Right ventricle myocardium inferior (tissue), 1 donor: Measurements from ENCODE around the gene MOV10L1. TPM values are rescaled to one million over a fixed set of nuclear protein-coding genes. Genes with fewer than 3 reads are reported as not detected.

Experiments
- ATAC-seq: fragments of 200-7000 bp; cut with Tn5 transposase; one replicate; pipeline ENCODE4 v1.9.1; 2020; ENCODE audit warnings: mild to moderate bottlenecking, moderate library complexity
- DNase-seq: peaks from one replicate; pipeline ENCODE4 v3.0.0; 2021; ENCODE audit errors: missing footprints
- intact Hi-C: fragments of 100-400 bp; cut with DNase I; formaldehyde crosslinking; loops from one replicate; pipeline ENCODE4 v1.11.0; 2022
- total RNA-seq: library from RNA; stranded (reverse); fragmentation: NEBNext Ultra II Directional; extraction: Animal tissue kit (Norgen Biotek cat#: 25700); gene quantifications from one replicate; pipeline ENCODE4 v1.2.1, GENCODE V29; 2021
- donor health status: DM: no; HTN: yes; CAD: no; lungs with severe emphysema.

MOV10L1 gene
- total RNA-seq, 1 donor from 2014 or later: not detected

DNA sequence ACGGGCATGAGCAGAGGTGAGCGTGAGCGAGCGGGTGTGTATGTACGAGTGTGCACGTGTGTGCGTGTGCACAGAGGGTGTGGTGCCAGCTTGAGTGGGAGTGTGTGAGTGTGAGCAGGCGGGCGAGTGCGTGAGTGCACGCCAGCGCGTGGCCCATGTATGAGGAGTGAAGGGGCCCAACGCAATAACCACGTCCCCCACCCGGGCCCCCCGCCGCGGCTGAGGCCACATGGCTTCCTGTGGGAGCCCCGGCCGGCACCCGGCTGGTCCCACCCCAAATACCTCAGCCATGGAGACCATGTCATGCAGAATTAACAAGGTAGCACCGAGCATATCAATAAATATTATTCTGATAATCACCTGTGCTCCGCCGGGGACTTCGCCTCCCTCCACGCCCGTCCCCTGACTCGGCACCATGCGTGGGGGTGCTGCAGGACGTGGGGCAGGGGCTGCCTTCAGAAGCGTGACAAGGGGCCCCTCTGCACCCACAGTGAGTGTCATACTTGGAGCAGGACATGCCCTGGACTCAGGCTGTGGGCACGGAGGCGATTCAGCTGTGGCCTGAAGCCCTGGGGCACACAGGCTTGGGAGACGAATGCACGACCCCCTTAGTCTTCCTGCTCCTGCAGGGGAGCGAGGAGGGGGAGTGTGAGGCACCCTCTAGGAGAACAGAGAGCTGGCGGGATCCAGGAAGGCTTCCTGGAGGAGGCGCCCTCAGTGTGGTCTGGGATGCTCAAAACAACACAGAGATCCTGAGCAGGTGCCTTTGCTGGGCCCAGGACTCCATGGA lies 90.3 kb downstream of the MOV10L1 start:
- intact Hi-C loops: no loop called here
- DNase-seq (peak; percentile 66), ATAC-seq (no peak)

DNA sequence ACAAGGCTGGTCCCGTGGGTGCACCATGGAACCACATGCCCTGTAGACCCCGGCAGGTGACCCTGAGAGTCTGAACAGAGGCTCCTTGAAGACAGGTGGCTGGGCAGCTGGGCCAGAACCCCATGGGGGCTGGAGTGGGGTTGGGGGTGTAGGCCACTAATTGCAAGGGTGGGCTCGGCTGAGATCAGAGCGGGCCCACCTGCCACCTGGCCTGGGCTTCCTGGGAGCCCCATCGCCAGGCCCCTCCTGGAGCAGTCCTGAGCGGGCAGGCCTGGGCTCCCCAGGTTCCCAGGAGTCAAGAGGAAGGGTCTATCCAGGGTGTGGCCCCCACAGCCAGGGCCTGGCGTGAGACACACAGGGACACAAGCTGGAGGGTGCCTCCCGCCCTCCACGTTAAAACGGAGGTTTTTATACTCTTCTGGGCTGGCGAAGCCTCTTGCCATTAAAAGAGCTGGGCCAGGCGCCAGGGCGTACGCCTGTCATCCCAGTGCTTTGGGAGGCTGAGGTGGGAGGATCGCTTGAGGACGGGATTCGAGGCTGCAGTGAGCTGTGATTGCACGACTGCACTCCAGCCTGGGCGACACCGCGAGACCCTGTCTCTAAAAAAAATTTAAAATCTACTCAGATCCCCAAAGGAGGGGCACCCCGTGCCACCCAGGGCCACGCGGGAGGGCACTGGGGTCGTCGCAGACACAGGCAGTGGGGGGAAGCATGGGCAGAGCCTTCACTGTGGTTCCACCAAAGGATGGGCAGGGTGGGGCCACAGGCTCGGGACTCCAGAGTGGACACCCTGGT lies 91.1 kb downstream of the MOV10L1 start:
- DNase-seq (peak; percentile 65), ATAC-seq (no peak)
- intact Hi-C loops: no loop called here

DNA sequence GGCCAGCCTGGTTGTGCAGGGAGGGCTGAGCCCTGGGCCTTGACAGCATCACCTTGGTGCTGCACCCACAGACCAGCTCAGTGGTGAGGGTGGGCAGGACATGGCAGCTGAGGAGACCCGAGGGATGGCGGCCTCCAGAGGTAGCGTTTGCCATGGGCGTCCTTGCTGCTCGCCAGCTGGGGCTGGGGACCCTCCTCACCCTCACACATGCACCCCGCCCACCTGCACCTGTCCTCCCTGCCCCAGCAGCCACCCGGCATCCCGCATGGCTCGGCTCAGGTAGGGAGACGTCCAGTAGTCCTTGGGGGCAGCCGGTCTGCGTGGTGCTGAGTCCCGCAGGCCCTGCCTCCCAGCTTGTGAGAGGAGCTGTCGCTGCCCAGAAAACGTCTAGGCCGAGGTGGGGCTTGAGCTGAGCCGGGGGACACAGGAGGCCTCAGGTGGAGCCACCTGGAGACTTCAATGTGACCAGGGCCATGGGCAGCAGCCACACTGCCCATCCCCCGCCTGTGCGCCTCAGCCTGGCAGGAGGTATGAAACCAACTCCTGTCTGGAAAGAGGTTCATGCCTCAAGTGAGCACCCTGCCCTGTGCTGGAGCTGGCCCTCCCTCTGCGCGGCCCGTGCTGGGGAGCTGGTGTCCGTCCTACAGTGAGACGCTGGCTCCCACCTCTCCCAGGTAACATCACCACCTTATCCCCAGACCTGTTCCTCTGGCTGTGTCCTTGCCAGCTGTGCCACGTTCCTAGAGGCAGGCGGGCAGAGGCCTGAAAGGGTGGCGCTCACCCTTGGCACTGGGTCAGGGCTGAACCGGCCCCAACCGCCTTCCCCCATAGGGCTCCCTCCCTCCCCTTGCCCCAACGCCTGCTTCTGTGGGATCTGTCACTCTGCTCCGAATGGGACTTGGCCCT lies 92.6 kb downstream of the MOV10L1 start:
- intact Hi-C loops: no loop called here

DNA sequence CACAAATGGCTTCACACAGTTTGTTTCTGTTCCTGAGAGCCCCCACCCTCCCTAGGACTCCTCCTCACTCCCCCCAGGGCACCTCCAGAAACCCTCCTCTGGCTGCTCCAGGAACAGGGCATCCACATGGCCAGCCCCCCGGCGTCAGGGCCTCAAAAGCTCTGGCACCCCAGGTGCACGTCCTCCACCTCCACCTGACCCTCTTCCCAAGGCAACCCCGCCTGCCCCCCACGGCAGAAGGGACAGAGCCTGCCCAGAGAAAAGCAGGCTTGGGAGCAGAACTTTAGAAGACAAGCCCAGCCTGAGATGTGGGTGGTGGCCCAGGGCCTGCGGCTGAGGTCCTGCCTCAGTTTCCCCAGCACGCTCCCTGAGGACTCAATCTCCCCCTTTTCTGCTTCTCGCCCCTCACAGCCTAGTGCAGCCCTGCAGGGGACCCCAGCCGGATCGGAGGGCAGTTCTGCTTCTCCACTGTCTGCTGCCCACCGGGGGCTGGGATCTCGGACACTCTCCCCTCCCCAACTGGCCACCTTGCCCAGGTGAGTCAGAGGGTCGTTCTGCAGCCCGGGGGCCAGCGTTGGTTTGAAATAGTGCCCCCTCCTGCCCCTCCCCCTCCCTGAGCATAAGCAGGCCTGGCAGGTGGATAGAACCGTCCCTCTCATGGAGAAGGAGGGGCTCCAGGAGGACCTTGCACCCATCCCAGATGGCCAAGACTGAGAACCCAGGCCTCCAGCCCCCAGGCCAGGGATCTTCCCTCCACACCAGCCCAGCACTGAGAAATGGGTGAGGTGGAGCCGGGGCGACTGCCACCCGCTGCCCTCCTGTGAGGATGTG lies 93.5 kb downstream of the MOV10L1 start:
- ATAC-seq (no peak), DNase-seq (peak; percentile 57)
- intact Hi-C loops: no loop called here

More for the DNA sequence above, 92.6 kb downstream of the MOV10L1 start:
- DNase-seq (peak; percentile 55), ATAC-seq (peak; percentile 6)

DNA sequence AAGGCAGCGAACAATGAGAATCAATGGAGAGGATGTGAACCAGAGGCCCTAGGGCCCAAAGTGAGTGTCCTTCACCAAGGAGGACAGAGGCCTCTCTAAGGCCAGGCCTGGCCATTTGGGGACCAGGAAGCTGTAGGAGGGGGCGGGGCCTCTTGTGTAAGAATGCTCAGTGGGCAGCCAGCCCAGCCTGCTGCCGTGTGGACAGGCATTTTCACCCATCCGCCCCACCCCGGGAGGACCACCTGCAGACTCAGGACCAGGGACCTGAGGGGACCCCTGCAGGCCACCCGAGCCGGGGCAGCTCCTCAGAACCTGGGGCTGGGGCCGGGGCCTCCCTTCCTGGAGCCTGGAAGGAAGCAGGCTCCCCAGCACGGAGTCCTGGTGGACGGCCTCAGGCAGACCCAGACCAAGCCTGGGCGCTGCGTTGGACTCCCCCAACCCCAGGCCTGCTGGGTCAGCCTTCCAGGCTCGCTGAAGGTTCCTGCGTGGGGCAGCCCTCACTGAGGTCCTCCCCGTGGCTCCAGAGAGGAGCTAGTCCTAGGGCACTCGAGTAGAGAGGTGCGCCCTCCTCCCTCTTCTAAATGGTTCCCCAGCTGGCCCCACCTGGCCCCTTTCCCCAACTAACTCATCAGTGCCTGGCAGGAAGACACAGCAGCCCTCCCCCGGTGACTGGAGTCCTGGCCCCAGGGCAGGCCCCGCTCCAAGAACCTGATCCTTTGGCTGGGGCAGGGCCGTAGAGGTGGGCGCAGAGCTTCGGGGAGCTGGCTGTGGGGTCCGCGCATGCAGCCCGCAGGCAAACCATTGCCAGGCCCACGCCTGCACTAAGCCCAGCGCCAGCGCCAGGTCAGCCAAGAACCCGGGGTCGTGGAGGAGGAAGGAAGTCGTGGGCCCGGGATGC lies 94.4 kb downstream of the MOV10L1 start:
- intact Hi-C loops: no loop called here
- ATAC-seq (peak; percentile 48), DNase-seq (peak; percentile 90)

DNA sequence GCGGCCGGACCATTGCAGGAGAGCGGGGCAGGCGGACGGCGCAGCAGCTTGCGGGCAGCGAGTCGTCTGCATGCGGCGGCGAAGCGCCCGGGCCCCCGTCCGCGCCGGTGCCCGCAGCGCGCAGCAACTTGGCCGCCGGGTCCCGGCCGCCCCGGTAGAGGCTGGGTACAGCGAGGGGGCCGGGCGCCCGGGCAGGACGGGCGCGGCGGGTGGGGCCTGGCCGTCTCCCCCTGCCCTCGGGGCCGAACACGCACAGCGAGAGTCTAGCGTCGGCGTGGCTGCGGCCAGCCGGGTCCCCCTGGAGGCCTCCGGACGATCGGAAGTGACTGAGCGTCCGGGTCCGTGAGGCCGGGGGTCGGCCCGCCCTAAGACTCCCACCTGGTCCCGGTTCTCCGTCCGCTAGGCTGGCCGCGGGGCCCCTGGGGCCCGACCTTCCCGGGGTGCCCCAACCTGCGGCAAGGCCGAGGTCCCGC lies 95.1 kb downstream of the MOV10L1 start:
- intact Hi-C loops: no loop called here

DNA sequence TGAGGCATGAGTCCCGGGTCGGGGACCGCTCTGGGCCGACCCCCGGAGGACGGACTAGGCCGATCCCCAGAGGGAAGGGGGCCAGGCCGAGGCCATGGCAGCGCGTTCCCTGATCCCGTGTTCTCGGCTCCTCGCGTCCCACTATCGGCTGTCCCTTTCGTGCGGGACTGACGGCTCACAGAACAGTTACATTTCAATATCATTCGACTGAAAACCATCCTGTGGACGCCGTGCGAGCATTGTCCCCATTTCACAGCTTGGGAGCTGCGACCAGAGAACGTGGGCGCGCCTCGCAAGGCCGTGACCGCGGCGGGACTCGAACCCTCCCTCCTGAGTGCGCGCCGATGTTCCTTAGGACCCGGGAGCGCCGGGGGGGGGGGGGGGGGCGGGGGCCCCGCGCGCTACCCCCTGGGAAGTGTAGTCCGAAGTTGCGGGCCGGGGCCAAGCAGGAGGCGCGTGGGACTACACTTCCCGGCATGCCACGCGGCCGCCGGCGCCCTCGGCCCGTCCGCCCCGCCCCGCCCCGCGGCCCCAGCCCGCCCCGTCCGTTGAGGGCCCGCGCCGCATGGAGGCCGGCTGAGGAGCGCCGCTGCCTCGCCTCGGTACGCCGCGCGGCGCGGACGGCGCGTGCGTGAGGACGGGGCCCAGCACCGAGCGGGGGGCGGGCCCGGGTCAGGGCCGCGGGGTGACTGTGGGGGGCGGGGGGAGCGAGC lies 95.7 kb downstream of the MOV10L1 start, which contains the start of gene TRABD:
Gene TRABD, plus strand, starts transcription at position 539 of the 713 bp plus-strand sequence. CDS start 7,148 bp downstream, outside the sequence.
- peak; percentile 96 for DNase-seq
- ATAC-seq: peak; percentile 87
- intact Hi-C loops: no loop called here

More for the DNA sequence above, 95.1 kb downstream of the MOV10L1 start:
- DNase-seq (no peak), ATAC-seq (no peak)

DNA sequence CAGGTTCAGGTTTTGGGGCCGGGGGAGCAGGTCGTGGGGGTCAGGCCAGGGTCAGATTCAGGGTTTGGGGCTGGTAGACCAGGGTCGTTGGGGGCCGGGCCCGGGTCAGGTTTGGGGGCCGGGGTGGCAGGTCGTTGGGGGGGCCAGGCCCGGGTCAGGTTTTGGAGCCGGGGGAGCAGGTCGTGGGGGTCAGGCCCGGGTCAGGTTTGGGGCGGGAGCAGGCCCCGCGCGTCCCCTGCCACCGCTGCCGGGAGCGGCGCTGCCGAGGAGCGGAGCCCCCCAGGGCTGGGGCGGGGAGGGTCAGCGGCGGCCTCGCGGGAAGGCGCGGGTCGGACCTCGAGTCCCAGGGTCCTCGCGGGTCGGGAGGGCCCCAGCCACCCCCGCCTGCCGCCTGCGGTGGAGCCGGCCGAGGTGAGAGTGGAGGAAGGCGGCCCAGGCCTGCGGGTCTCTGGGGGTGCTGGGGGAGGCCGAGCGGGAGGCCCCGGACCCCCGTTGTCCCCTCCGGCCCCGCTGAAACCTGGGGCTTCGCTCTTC lies 96.4 kb downstream of the MOV10L1 start:
- DNase-seq (no peak), ATAC-seq (no peak)
- intact Hi-C loops: no loop called here

DNA sequence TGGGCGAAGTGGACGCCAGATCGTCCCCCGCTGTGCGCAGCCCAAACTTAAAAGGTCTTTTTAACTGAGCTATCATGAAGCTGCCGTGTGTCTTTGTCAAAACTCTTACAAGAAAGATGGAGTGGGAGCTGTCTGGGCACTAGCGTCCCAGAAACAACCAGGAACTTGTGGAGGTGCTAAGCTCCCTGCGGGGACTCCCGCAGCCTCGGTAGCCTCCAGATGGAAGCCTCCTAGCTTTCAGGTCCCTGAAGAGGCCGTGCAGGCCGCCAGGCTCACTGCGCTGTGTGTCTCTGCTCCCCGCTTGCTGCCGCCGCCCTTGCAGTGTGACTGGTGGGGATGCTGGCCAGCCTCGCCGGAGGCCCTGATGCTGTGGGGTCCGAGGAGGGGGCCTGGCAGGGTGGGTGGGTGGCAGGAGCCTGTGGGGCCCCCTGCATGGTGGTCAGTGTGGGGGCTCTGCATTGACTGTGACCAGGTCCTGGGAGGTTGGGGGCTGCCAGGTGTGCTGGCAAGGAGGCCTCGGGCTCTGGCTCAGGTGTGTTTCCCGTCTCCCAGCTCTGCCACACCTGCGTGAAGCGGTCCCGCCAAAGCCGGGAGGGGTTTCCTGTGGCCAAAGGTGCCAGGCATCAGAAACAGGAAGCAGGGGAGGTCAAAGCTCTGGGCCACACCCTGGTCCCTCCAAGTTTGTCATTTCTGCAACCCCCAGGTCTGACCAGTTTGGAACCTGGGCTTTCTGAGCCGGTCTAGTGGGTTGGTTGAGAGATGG lies 97.1 kb downstream of the MOV10L1 start:
- DNase-seq (peak; percentile 75), ATAC-seq (no peak)
- intact Hi-C loops: no loop called here

DNA sequence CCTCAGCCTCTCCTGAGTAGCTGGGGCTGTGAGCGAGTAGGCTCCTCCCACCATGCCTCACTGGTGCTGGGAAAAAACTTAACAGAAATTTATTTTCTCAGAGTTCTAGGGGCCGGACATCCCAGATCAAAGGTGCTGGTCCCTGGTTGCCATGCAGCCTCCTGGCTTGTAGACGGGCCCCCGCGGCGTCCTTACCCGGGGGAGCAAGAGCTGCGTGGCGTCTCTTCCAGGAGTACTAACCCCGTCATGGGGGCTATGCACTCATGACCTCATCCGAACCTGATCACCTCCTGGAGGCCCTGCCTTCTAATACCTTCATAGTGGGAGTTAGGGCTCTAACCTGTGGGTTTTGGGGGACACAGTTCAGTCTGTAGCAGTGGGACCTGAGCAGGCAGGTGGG lies 98.5 kb downstream of the MOV10L1 start:
- no peak for ATAC-seq
- DNase-seq: peak; percentile 28
- intact Hi-C loops: no loop called here

DNA sequence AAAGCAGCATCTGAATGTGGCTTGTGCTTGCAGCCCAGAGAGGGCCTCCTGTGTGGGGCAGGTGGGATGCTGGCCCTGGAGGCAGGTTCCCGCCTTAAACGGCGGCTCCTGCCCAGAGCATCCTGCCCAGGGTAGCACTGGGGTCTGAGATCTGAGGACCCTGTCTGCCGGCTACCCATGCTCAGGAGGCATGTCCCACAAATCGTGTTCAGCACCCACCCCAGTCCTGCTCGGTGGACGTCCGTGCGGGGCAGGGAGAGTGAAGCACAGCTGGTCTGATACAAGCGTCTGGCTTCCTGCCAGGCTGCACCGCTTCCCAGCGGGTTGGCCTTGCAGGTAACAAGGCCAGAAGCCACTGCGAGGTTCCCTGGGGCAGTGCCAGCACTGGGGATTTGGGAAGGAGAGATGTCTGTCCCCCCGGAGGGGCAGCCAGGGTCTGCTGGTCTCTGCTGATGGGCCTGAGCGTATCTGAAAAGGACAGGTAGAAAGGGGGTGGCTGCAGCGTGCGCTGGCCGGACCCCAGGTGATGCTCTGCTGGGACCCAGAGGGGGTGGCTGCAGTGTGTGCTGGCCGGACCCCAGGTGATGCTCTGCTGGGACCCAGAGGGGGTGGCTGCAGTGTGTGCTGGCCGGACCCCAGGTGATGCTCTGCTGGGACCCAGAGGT lies 99.5 kb downstream of the MOV10L1 start:
- ATAC-seq: no peak
- intact Hi-C loops: no loop called here
- peak; percentile 64 for DNase-seq

DNA sequence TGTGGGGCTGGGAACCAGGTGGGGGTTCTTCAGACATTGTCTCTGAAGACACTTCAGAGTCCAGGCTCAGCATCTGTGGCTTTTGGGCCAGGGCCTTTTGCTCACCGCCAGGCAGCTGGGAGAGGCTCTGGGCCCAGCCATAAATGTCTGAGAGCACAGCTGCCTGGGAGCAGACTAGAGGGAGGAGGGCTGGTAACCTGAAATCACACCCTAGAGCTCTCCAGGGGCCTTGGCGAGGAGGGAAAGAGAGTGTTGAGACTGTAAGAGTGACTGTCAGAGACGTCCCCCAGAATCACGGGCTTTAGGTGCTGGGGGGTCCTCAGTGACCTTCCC lies 100.0 kb downstream of the MOV10L1 start:
- DNase-seq (no peak), ATAC-seq (peak; percentile 14)
- intact Hi-C loops: no loop called here

DNA sequence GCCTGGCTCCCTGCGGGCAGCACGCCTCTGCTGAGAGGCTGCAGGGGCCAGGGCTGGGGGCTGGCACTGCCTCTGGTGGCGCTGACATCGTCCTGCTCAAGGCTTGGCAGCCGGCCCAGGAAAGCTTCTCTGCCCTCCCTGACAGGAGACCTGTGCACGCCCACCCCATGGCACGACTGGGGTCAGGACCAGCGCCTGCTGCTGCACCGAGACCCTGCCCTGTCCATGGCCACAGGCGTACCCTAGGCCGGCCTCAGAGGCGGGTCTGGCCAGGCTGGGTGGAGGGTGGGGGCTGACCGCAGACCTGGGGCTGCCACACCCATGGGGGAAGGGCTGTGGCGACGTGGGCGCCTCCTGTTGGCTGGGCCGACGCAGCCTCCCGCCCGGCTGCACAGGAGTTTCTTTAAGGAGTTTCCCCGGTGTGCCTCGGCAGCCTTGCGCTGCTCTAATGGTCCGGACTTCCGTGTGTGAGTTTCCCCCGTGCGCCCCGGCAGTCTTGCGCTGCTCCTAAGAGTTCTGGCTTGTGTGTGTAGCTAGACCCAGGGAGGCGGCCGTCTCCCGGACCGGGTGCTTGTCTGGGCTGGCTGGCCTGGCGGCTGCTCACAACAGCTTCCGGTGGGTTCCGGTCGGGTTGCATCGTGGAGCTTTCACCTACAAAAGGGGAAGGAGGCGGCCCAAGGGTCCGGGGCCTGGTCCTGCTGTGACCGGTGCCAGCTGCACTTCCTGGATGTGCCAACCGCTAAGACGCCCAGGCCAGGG lies 100.6 kb downstream of the MOV10L1 start:
- intact Hi-C loops: no loop called here
- ATAC-seq: peak; percentile 66
- DNase-seq: peak; percentile 93

DNA sequence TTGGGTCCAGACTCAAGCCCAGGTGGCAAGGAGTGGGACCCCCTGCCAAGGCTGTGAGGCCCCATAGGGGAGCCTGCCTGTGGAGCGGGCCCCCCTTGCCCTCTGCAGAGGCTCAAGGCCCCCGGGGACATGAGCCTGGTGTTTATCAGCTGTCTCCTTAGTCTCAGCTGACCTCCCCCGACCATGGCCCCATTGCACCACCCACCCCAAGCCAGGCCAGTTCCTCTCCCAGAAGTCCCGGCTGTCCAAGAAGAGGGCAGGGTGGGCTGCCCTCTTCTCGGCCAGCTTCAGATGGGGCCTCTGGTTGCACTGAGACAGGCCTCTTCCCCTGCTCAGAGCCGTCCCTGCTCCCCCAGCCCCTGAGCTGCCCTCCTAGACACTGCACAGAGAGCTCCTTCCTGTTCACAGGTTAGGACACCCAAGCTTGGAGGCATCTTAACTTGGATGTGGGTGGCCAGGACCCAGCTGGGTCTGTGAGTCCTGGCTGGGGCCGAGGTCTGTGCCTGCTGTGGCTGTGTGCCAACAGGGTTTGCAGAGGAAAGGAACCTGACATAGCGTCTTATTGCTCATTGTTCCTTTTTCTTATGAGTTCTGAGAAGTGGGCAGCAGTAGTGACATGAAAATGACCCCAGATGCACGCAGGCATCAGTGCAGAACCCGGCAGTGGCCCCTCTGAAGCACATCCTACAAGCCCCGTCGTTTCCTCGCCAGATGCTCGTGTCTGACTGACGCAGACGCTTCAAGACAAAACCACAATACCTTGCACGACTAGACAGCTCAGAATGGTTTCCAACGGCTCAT lies 101.3 kb downstream of the MOV10L1 start:
- DNase-seq: no peak
- no peak for ATAC-seq
- intact Hi-C loops: no loop called here
